Choroid plexus epithelial cell (primary cell): ENCODE data around the gene SLC39A7.

Experiments
- DNase-seq: peaks from one replicate; pipeline ENCODE4 v3.0.0-alpha.2; 2010; ENCODE audit warnings: low read depth
- H3K4me3 ChIP-seq: 2 replicates; pipeline ENCODE4 v1.5.1; 2011; ENCODE audit warnings: low read depth, mild to moderate bottlenecking, control low read depth, low read length, moderate library complexity
- TF ChIP-seq, protein P1 (sequence below): conservative IDR thresholded peaks from 2 replicates; pipeline ENCODE4 v1.5.1; 2011; ENCODE audit warnings: low read depth, mild to moderate bottlenecking, control low read depth, inconsistent platforms, low read length, moderate library complexity

SLC39A7 gene

DNA sequence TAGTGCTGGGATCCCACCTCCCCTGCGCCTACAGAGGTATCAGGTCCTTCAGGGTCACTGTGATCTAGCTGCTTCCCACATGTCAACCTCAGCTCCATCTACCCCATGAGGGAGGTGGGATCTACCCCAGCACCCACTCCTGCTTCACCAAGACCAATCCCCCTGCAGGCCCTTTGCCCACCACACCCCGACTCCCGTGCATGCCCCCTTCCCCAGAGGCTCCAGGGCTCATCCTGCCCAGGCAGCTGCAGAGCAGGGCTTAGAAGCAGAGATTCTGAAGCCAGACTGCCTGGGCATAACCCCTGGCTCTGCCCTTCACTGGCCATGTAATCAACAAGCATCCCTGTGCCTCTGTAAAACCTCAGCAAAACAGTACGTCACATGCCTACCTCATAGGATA is 25.9 kb upstream of the SLC39A7 start:
- TF ChIP-seq, protein P1, sequence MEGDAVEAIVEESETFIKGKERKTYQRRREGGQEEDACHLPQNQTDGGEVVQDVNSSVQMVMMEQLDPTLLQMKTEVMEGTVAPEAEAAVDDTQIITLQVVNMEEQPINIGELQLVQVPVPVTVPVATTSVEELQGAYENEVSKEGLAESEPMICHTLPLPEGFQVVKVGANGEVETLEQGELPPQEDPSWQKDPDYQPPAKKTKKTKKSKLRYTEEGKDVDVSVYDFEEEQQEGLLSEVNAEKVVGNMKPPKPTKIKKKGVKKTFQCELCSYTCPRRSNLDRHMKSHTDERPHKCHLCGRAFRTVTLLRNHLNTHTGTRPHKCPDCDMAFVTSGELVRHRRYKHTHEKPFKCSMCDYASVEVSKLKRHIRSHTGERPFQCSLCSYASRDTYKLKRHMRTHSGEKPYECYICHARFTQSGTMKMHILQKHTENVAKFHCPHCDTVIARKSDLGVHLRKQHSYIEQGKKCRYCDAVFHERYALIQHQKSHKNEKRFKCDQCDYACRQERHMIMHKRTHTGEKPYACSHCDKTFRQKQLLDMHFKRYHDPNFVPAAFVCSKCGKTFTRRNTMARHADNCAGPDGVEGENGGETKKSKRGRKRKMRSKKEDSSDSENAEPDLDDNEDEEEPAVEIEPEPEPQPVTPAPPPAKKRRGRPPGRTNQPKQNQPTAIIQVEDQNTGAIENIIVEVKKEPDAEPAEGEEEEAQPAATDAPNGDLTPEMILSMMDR: no peak
- DNase-seq: no peak
- H3K4me3 ChIP-seq: no peak overlapping the region

DNA sequence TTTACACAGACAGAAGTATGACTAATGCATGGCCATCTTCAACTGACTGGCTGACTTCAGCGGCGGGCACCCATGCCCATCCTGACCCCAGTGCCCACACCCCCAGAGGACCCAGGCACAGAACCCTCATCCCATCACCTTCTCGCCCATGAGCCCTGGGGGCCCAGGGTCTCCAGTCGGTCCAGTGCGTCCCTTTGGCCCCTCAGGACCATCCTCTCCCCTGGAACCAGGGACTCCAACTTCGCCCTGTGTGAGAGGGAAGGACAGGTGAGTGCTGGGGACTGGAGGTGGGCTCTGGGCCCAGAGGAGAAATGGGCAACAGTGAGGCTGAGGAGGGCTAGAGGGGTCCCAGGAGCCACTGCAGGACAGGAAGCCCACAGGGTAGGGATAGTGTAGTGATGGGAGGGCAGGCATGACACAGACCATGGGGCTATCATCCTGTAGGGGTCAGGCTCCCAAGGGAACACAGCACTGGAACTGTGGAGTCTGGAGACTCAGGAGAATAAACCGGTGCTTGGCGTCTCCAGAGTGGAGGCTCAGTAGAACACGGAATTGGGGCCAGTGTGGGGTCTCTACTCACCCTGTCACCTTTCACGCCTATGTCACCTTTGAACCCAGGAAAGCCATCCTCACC is 25.1 kb upstream of the SLC39A7 start:
- H3K4me3 ChIP-seq: no peak overlapping the region
- TF ChIP-seq, protein P1: no peak
- no peak for DNase-seq

DNA sequence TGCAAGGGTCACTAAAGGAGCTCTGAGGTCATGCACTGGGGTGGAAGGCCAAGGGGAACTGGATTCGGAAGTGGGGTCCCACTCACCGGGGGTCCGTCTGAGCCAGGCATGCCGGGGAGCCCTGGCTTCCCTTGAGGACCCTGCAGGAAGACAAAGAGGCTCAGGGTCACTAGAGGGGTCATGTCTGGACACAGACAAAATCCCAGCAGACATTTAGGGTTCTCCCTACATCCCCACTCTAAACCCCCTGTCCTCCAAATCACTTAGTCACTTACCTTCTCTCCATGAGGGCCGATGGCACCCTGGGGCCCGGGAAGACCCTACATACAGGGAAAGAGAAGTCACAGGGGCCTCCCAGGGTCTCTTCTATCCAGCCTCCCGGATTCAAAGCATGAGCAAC is 23.8 kb upstream of the SLC39A7 start:
- H3K4me3 ChIP-seq: no peak overlapping the region
- no peak for DNase-seq
- TF ChIP-seq, protein P1: no peak

DNA sequence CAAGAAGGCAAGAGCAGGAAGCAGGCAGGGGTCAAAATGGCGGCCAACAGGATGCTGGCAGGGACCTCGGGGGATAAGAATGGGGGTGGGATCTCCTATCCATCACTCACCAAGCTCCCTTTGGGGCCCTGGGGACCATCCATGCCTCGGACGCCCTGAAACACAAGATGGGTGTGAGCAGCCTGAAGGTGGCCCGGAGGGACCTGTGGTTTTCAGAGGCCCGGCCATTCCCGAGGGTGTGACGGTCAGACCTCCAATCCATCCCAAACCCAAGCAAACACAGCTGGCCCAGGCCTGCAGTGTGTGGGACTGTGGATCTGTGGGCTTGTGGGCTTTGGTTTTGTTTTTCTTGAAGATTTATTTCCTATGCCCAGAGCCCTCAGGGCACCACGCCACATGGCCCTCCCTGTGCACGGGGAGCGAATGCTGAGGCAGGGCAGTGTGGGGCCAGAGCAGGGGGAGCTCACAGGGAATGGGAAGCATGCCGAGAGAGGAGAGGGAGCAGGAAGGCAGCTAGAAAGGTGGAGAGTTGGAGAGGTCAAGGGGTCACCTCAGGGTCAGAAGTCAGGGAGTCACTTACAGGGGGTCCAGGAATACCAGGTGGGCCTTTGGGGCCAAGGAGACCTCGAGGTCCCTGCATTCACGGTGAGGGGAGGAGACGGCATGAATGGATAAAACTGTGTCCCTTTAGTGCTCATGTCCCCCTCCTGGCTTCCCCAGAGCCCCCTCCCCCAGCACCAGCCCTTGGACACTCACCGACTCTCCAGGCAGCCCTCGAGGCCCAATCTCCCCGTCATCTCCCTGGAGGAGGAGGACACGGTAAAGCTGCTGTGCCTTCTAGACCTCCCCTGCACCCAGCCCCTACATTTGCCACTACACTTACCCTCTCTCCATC is 22.9 kb upstream of the SLC39A7 start:
- TF ChIP-seq, protein P1: no peak
- DNase-seq: no peak
- no peak overlapping the region for H3K4me3 ChIP-seq

DNA sequence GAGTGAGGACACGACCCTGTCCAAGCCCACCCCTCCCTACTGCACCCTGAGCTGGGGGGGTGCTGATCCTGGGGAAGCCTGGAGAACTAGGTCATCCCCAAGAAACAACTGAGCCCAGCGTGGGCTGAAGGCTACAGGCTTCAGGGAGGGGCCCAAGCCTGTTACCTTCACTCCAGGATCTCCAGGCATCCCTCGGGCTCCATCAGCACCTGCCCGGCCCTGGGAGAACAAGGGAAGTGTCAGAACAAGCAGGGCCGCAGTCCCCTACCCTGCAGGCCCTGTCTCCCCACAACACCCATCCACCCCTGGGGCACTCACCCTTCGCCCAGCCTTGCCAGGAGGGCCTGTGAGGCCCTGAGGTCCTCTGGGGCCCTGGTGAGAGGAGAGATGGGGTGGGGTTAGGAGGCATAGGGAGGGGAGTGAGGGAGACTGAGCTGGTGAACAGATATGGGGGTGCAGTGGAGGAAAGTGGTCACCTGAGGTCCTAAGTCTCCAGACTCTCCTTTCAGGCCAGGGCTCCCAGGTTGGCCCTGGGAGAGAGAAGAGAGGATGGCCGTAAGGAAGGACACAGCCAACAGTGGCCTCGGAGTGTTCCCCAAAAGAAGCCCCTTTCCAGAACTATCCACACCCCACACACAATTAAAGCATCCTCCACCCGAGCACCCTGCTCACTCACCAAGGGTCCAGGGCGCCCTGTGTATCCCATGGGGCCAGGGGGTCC is 21.8 kb upstream of the SLC39A7 start:
- no peak for DNase-seq
- TF ChIP-seq, protein P1: no peak
- H3K4me3 ChIP-seq: no peak overlapping the region

DNA sequence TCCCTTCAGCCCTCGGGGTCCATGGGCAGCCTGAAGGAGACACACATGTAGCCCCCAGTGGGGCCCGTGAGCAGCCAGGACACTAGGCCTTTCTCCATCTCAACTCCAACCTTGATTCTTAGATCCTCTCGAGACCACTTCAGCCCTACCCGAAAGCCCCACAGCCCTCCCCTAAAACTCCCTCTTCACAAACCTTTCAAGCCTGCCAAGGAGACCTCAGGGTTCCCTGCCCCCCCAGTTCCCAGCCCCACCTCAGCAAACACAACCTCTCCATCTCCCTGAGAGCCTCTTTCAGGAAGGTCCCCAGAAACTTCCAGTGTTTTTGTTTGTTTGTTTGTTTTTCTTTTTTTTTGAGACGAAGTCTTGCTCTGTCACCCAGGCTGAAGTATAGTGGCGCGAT is 19.5 kb upstream of the SLC39A7 start:
- DNase-seq: no peak
- H3K4me3 ChIP-seq: no peak overlapping the region
- TF ChIP-seq, protein P1: no peak
